ENCODE results near the gene COL15A1. TPM values are rescaled to one million over a fixed set of nuclear protein-coding genes. Genes with fewer than 3 reads are reported as not detected.

COL15A1 gene
- total RNA-seq, 1 experiment from 2014 or later, result 7.6 TPM

- H3K27me3 ChIP-seq, result no peaks in the 10 kb centered on the region
- no peak for DNase-seq
- no peaks in the 10 kb centered on the region; the same call in 1 of the 2 replicates for H3K9me3 ChIP-seq (replicated peaks)
- no peak overlapping the region for H3K4me3 ChIP-seq
- H3K36me3 ChIP-seq, result no peaks in the 10 kb centered on the region
- H3K4me1 ChIP-seq, result peaks cover 19% of the 10 kb centered on the region
- no peak overlapping the region for H3K27ac ChIP-seq
Observed at GRCh38 chr9:99070681-99071080, 127.0 kb downstream of the COL15A1 start.

GRCh38 chr9:99071313-99072039 lies 127.8 kb downstream of the COL15A1 start:
- H3K27me3 ChIP-seq, result no peaks in the 10 kb centered on the region
- no peaks in the 10 kb centered on the region for H3K36me3 ChIP-seq
- H3K9me3 ChIP-seq (replicated peaks), result no peaks in the 10 kb centered on the region; the same call in 1 of the 2 replicates
- H3K27ac ChIP-seq, result no peak overlapping the region
- no peak for DNase-seq
- H3K4me3 ChIP-seq, result no peak overlapping the region
- H3K4me1 ChIP-seq, result peaks cover 27% of the 10 kb centered on the region

GRCh38 chr9:99072040-99072394 lies 128.3 kb downstream of the COL15A1 start:
- DNase-seq, result no peak
- no peak overlapping the region for H3K4me3 ChIP-seq
- H3K36me3 ChIP-seq, result no peaks in the 10 kb centered on the region
- no peaks in the 10 kb centered on the region; the same call in 1 of the 2 replicates for H3K9me3 ChIP-seq (replicated peaks)
- no peaks in the 10 kb centered on the region for H3K27me3 ChIP-seq
- H3K27ac ChIP-seq, result no peak overlapping the region
- peaks cover 32% of the 10 kb centered on the region for H3K4me1 ChIP-seq

- H3K36me3 ChIP-seq, result no peaks in the 10 kb centered on the region
- no peak overlapping the region for H3K27ac ChIP-seq
- no peaks in the 10 kb centered on the region; the same call in 1 of the 2 replicates for H3K9me3 ChIP-seq (replicated peaks)
- H3K27me3 ChIP-seq, result no peaks in the 10 kb centered on the region
- H3K4me1 ChIP-seq, result peaks cover 36% of the 10 kb centered on the region
- no peak for DNase-seq
- no peak overlapping the region for H3K4me3 ChIP-seq
Observed at GRCh38 chr9:99073347-99073746, 129.6 kb downstream of the COL15A1 start.

GRCh38 chr9:99073985-99074901 lies 130.5 kb downstream of the COL15A1 start:
- H3K4me3 ChIP-seq, result no peak overlapping the region
- H3K27ac ChIP-seq, result peak overlapping the region; percentile 89
- H3K36me3 ChIP-seq, result no peaks in the 10 kb centered on the region
- H3K9me3 ChIP-seq (replicated peaks), result no peaks in the 10 kb centered on the region; the same call in 1 of the 2 replicates
- no peaks in the 10 kb centered on the region for H3K27me3 ChIP-seq
- peaks cover 45% of the 10 kb centered on the region for H3K4me1 ChIP-seq
- DNase-seq, result peak; percentile 58 to 77

GRCh38 chr9:99074902-99075245 lies 131.2 kb downstream of the COL15A1 start:
- Histone ChIP-seq H3K36me3 (no peaks in the 10 kb centered on the region), H3K4me1 (peaks cover 45% of the 10 kb centered on the region), H3K4me3 (no peak overlapping the region), H3K27me3 (no peaks in the 10 kb centered on the region), H3K9me3 (replicated peaks) (no peaks in the 10 kb centered on the region; the same call in 1 of the 2 replicates), H3K27ac (peak overlapping the region; percentile 89)
- DNase-seq, result no peak

- Histone ChIP-seq H3K27me3 (no peaks in the 10 kb centered on the region), H3K4me1 (peaks cover 45% of the 10 kb centered on the region), H3K9me3 (replicated peaks) (no peaks in the 10 kb centered on the region), H3K4me3 (no peak overlapping the region), H3K27ac (peak overlapping the region; percentile 89), H3K36me3 (no peaks in the 10 kb centered on the region)
- peak; percentile 96 to 99 for DNase-seq
Observed at GRCh38 chr9:99075246-99075912, 131.7 kb downstream of the COL15A1 start.

- Histone ChIP-seq H3K27me3 (no peaks in the 10 kb centered on the region), H3K27ac (peak overlapping the region; percentile 3; the same call in 1 of the 2 replicates), H3K4me1 (peaks cover 45% of the 10 kb centered on the region), H3K4me3 (no peak overlapping the region), H3K9me3 (replicated peaks) (no peaks in the 10 kb centered on the region), H3K36me3 (no peaks in the 10 kb centered on the region)
- no peak for DNase-seq
Observed at GRCh38 chr9:99076030-99076429, 132.3 kb downstream of the COL15A1 start.

GRCh38 chr9:99076483-99077171 lies 132.9 kb downstream of the COL15A1 start:
- peak in 1 of 2 experiments; percentile 45 for DNase-seq
- H3K36me3 ChIP-seq, result no peaks in the 10 kb centered on the region
- peak overlapping the region; percentile 3; the same call in 1 of the 2 replicates for H3K27ac ChIP-seq
- H3K4me3 ChIP-seq, result no peak overlapping the region
- H3K9me3 ChIP-seq (replicated peaks), result no peaks in the 10 kb centered on the region
- H3K27me3 ChIP-seq, result no peaks in the 10 kb centered on the region
- peaks cover 45% of the 10 kb centered on the region for H3K4me1 ChIP-seq

GRCh38 chr9:99078717-99079116 lies 135.0 kb downstream of the COL15A1 start:
- Histone ChIP-seq H3K4me1 (peaks cover 43% of the 10 kb centered on the region), H3K9me3 (replicated peaks) (no peaks in the 10 kb centered on the region)
- DNase-seq, result peak; percentile 60 to 69

GRCh38 chr9:99079542-99079941 lies 135.8 kb downstream of the COL15A1 start:
- DNase-seq, result no peak
- Histone ChIP-seq H3K4me3 (no peak overlapping the region), H3K27ac (no peak overlapping the region)

More at GRCh38 chr9:99078717-99079116, 135.0 kb downstream of the COL15A1 start:
- Histone ChIP-seq H3K27me3 (no peaks in the 10 kb centered on the region), H3K36me3 (no peaks in the 10 kb centered on the region), H3K27ac (no peak overlapping the region; the same call in 1 of the 2 replicates), H3K4me3 (no peak overlapping the region)

GRCh38 chr9:99083051-99083450 lies 139.3 kb downstream of the COL15A1 start:
- Histone ChIP-seq H3K36me3 (no peaks in the 10 kb centered on the region), H3K4me1 (peaks cover 12% of the 10 kb centered on the region), H3K27me3 (no peaks in the 10 kb centered on the region), H3K4me3 (no peak overlapping the region), H3K27ac (no peak overlapping the region), H3K9me3 (replicated peaks) (no peaks in the 10 kb centered on the region)
- no peak for DNase-seq

More at GRCh38 chr9:99079542-99079941, 135.8 kb downstream of the COL15A1 start:
- Histone ChIP-seq H3K9me3 (replicated peaks) (no peaks in the 10 kb centered on the region), H3K4me1 (peaks cover 35% of the 10 kb centered on the region), H3K36me3 (no peaks in the 10 kb centered on the region), H3K27me3 (no peaks in the 10 kb centered on the region)

GRCh38 chr9:99085949-99086948 lies 142.5 kb downstream of the COL15A1 start:
- H3K9me3 ChIP-seq (replicated peaks), result peaks cover 16% of the 10 kb centered on the region
- no peaks in the 10 kb centered on the region for H3K36me3 ChIP-seq
- no peaks in the 10 kb centered on the region for H3K27me3 ChIP-seq
- H3K4me1 ChIP-seq, result no peaks in the 10 kb centered on the region; the same call in 1 of the 2 replicates
- no peak overlapping the region for H3K27ac ChIP-seq
- peak in 1 of 2 experiments; percentile 28 for DNase-seq
- no peak overlapping the region for H3K4me3 ChIP-seq

Data from SJCRH30 (cell line).